Activated naive CD4-positive, alpha-beta T cell (primary cell): Measurements from ENCODE around the gene BTNL9.
"Not testable (repeated sequence)": the region's sequence is repeated elsewhere in the genome, so short reads cannot be mapped to it uniquely, and the experiment has no call there.

Experiments
- DNase-seq, 4 experiments: peaks; one replicate each; lab custom pipeline; 2025; lab: John Stamatoyannopoulos, UW

The BTNL9 gene

GRCh38 chr5:181062631-181063030 is 22.6 kb downstream of the BTNL9 start:
- no peak for DNase-seq

GRCh38 chr5:181063514-181063913 is 23.4 kb downstream of the BTNL9 start:
- DNase-seq, result no peak

GRCh38 chr5:181064987-181065386 is 24.9 kb downstream of the BTNL9 start:
- DNase-seq, result no peak

- no peak for DNase-seq
Measured at GRCh38 chr5:181069767-181070491, 29.9 kb downstream of the BTNL9 start.

GRCh38 chr5:181070523-181070922 is 30.5 kb downstream of the BTNL9 start:
- no peak for DNase-seq

- DNase-seq, result no peak
Measured at GRCh38 chr5:181071257-181071656, 31.2 kb downstream of the BTNL9 start.

GRCh38 chr5:181076920-181077319 is 36.9 kb downstream of the BTNL9 start:
- no peak for DNase-seq

- no peak for DNase-seq
Measured at GRCh38 chr5:181081989-181082388, 41.9 kb downstream of the BTNL9 start.

- no peak for DNase-seq
Measured at GRCh38 chr5:181084621-181085195, 44.6 kb downstream of the BTNL9 start.

GRCh38 chr5:181086026-181086883 is 46.2 kb downstream of the BTNL9 start:
- DNase-seq, result no peak

- DNase-seq, result no peak
Measured at GRCh38 chr5:181086884-181087205, 46.8 kb downstream of the BTNL9 start.

GRCh38 chr5:181087309-181087708 is 47.2 kb downstream of the BTNL9 start:
- DNase-seq, result no peak

- no peak for DNase-seq
Measured at GRCh38 chr5:181088289-181088688, 48.2 kb downstream of the BTNL9 start.

GRCh38 chr5:181092428-181092827 is 52.4 kb downstream of the BTNL9 start:
- no peak for DNase-seq

GRCh38 chr5:181095162-181095561 is 55.1 kb downstream of the BTNL9 start:
- DNase-seq, result not testable (repeated sequence)

GRCh38 chr5:181096721-181097382 is 56.8 kb downstream of the BTNL9 start:
- not testable (repeated sequence) for DNase-seq

GRCh38 chr5:181097383-181097753 is 57.3 kb downstream of the BTNL9 start:
- not testable (repeated sequence) for DNase-seq

GRCh38 chr5:181097759-181098491 is 57.9 kb downstream of the BTNL9 start:
- DNase-seq, result not testable (repeated sequence)

- DNase-seq, result no peak
Measured at GRCh38 chr5:181098762-181099601, 58.9 kb downstream of the BTNL9 start.

- no peak for DNase-seq
Measured at GRCh38 chr5:181099602-181100086, 59.6 kb downstream of the BTNL9 start.
